Right ventricle myocardium superior (tissue), 1 donor: ENCODE measurements around the gene MAGEA2. TPM values are rescaled to one million over a fixed set of nuclear protein-coding genes. Genes with fewer than 3 reads are reported as not detected.
"Not testable (repeated sequence)": the region's sequence is repeated elsewhere in the genome, so short reads cannot be mapped to it uniquely, and the experiment has no call there.

Experiments
- ATAC-seq: fragments of 200-7000 bp; cut with Tn5 transposase; one replicate; pipeline ENCODE4 v1.9.1; 2020; ENCODE audit warnings: mild to moderate bottlenecking; ENCODE audit not compliant: poor library complexity
- DNase-seq: peaks from one replicate; pipeline ENCODE4 v3.0.0-alpha.2; 2020
- intact Hi-C: fragments of 100-400 bp; cut with DNase I; formaldehyde crosslinking; loops from one replicate; pipeline ENCODE4 v1.11.2; 2022
- total RNA-seq: library from RNA; stranded (reverse); fragmentation: NEBNext Ultra II Directional; extraction: Animal tissue kit (Norgen Biotek cat#: 25700); gene quantifications from one replicate; pipeline ENCODE4 v1.2.1, GENCODE V29; 2021
- donor health status: DM: no; HTN: yes; CAD: no; lungs with severe emphysema.

MAGEA2 gene
- total RNA-seq, 1 donor from 2014 or later: not detected

DNA sequence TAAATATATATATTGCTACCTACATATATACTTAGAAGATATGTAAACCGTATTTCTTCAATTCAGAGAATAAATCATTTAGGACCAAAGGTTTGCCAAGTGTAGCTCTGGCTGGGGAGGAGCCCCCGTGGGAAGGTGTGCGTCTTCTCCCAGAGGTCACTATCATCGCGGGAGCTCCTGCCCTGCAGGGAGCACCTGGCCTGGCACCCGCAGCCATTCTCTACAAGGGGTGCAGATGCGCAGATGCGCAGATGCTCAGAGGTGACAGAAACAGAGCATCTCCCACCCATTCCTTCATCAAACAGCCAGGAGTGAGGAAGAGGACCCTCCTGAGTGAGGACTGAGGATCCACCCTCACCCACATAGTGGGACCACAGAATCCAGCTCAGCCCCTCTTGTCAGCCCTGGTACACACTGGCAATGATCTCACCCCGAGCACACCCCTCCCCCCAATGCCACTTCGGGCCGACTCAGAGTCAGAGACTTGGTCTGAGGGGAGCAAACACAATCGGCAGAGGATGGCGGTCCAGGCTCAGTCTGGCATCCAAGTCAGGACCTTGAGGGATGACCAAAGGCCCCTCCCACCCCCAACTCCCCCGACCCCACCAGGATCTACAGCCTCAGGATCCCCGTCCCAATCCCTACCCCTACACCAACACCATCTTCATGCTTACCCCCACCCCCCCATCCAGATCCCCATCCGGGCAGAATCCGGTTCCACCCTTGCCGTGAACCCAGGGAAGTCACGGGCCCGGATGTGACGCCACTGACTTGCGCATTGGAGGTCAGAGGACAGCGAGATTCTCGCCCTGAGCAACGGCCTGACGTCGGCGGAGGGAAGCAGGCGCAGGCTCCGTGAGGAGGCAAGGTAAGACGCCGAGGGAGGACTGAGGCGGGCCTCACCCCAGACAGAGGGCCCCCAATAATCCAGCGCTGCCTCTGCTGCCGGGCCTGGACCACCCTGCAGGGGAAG, 39.5 kb downstream of the MAGEA2 start, which contains the start of gene MAGEA2B:
Gene MAGEA2B (plus strand): TSS at position 814 of the 973 bp plus-strand sequence. CDS start 2,479 bp downstream, outside the sequence.
- ATAC-seq, intact Hi-C loops, DNase-seq: not testable (repeated sequence)

DNA sequence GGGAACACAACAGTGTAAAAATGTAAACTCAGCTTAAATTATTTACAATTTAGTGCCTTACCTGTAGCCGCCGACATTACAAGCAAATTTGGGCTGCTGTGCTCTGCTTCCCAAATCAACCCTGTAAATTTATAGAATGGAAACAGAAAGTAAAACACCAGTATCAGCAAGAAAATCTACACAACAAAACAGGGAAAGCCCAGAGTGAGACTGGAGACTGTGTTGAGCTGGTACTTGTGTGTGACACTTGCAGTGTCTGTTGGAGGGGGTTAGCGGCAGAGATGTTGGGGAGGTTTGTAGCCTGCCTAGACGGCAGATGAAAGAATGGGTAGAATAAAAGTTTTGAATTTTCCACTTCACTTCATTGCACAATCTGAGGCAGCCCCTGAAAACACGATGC, 40.4 kb downstream of the MAGEA2 start:
- ATAC-seq, intact Hi-C loops, DNase-seq: not testable (repeated sequence)

DNA sequence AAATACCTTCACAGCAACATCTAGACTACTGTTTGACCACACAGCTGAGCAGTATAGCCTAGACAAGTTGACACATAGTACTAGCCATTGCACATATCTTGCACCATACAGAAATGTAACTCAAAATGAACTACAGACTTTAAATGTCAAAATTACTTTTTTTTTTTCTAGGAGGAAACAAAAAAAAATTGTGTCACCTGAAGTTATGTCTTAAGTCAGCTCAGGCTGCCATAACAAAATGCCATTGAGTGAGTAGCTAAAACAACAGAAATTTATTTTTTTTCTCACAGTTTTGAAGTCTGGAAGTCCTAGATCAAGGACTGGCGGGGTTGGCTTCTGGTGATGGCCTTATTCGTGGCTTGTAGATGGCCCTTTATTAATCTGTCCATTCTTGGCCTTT, 44.5 kb downstream of the MAGEA2 start, which contains the start of gene CSAG2:
Gene CSAG2 (minus strand): TSS at position 101 of the 400 bp plus-strand sequence. CDS start 161 bp downstream, outside the sequence.
- ATAC-seq, intact Hi-C loops, DNase-seq: not testable (repeated sequence)

DNA sequence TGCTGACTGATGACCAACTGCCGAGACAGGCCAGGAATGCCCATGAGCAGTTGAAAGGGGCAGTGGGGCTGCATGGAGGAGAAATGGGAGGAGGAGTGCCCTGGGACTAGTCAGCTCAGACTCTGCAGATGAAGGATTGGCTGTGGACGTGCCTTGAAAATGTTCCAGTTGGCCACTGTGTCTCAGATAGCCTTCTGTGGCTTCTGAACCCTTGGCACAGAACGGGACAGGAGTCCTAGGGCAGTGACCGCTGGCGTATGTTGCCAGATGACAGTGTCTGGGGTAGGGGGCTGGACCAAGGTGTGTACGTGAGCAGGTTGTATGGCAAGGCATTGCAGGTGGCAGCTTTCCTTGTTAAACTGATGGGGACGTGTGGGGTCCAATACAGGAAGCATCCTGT, 47.1 kb downstream of the MAGEA2 start:
- DNase-seq, intact Hi-C loops: not testable (repeated sequence)
- ATAC-seq: peak; percentile 71

DNA sequence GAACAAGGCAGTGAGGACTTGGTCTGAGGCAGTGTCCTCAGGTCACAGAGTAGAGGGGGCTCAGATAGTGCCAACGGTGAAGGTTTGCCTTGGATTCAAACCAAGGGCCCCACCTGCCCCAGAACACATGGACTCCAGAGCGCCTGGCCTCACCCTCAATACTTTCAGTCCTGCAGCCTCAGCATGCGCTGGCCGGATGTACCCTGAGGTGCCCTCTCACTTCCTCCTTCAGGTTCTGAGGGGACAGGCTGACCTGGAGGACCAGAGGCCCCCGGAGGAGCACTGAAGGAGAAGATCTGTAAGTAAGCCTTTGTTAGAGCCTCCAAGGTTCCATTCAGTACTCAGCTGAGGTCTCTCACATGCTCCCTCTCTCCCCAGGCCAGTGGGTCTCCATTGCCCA, 53.3 kb downstream of the MAGEA2 start:
- intact Hi-C loops, ATAC-seq, DNase-seq: not testable (repeated sequence)

Other genes with a start within 250 kb of the MAGEA2 start
- gene GABRQ, start 115.9 kb downstream of the MAGEA2 start, total RNA-seq: not detected
- gene MAGEA3, start 55.0 kb downstream of the MAGEA2 start, total RNA-seq: not detected
- not detected for gene CSAG2, start 44.6 kb downstream of the MAGEA2 start, total RNA-seq
- not detected for gene MAGEA2B, start 39.2 kb downstream of the MAGEA2 start, total RNA-seq
- not detected for gene CSAG1, start 20.1 kb downstream of the MAGEA2 start, total RNA-seq
- not detected for gene MAGEA12, start 20.1 kb downstream of the MAGEA2 start, total RNA-seq
- not detected for gene CSAG3, start 5.4 kb upstream of the MAGEA2 start, total RNA-seq
- gene MAGEA6, start 15.8 kb upstream of the MAGEA2 start, total RNA-seq: not detected
- 24.5 TPM for gene CETN2, start 76.9 kb upstream of the MAGEA2 start, total RNA-seq
- gene NSDHL, start 77.2 kb upstream of the MAGEA2 start, total RNA-seq: 19.0 TPM
- gene ZNF185, start 144.2 kb upstream of the MAGEA2 start, total RNA-seq: 1.6 TPM
- not detected for gene PNMA5, start 240.3 kb upstream of the MAGEA2 start, total RNA-seq